B cell (primary cell): ENCODE data around the gene CD68. TPM values are rescaled to one million over a fixed set of nuclear protein-coding genes. Genes with fewer than 3 reads are reported as not detected.

Experiments
- ATAC-seq: fragments of 200-7000 bp; cut with Tn5 transposase; one replicate; pipeline ENCODE4 v1.10.0; 2021; ENCODE audit warnings: low read depth, mild to moderate bottlenecking, moderate number of reproducible peaks, moderate library complexity
- CTCF ChIA-PET: fragments of 350-600 bp; sonication (Branson Sonifier 250); formaldehyde crosslinking; loops from one replicate; lab custom pipeline; 2021; ENCODE audit warnings: antibody characterized with exemption, inconsistent platforms; lab: Charles Lee
- POLR2A ChIA-PET: fragments of 350-600 bp; sonication (Branson Sonifier 250); formaldehyde crosslinking; loops from one replicate; lab custom pipeline; 2021; ENCODE audit warnings: antibody characterized with exemption; lab: Charles Lee
- DNase-seq: peaks from one replicate; pipeline ENCODE4 v3.0.0; 2013
- H2AFZ ChIP-seq: 2 replicates; pipeline ENCODE4 v1.6.1; 2012; ENCODE audit warnings: mild to moderate bottlenecking, low read depth, low read length; ENCODE audit not compliant: insufficient read depth, poor library complexity, severe bottlenecking
- H3K27ac ChIP-seq, 2 donors: 1 replicate in 1 of 2; 2 replicates in 1 of 2; pipeline ENCODE4 v1.5.1; 2012 to 2013; ENCODE audit warnings: low read length in 2 of 2, mild to moderate bottlenecking in 2 of 2, moderate library complexity in 1 of 2
- H3K27me3 ChIP-seq, 4 experiments: fragments of 200-600 bp in 1 of 4; sonication (generic) in 1 of 4; replicated peaks in 1 of 4; 1 replicate in 2 of 4; 2 replicates in 2 of 4; pipeline versions ENCODE4 v1.6.1 to v1.7.0; 2013 to 2016; ENCODE audit warnings: low read length in 3 of 4, mild to moderate bottlenecking in 2 of 4, mixed read lengths in 1 of 4, moderate library complexity in 1 of 4; ENCODE audit not compliant: insufficient read depth in 4 of 4, control insufficient read depth in 3 of 4; ENCODE audit errors: control extremely low read depth in 1 of 4
- H3K36me3 ChIP-seq, 2 experiments: replicated peaks in 1 of 2; 1 replicate in 1 of 2; 2 replicates in 1 of 2; pipeline versions ENCODE4 v1.6.1 to v1.7.1; 2013; ENCODE audit warnings: low read length in 1 of 2; ENCODE audit not compliant: insufficient read depth in 2 of 2, control insufficient read depth in 1 of 2; ENCODE audit errors: control extremely low read depth in 1 of 2, extremely low read depth in 1 of 2
- H3K4me1 ChIP-seq, 2 donors: fragments of 200-600 bp in 1 of 2; sonication (generic) in 1 of 2; 1 replicate in 1 of 2; 2 replicates in 1 of 2; pipeline versions ENCODE4 v1.5.1 to v1.6.1; 2013 to 2017; ENCODE audit warnings: low read length in 2 of 2; ENCODE audit not compliant: control insufficient read depth in 2 of 2, insufficient read depth in 2 of 2
- H3K4me2 ChIP-seq: replicated peaks from 2 replicates; pipeline ENCODE3; 2012; ENCODE audit warnings: mild to moderate bottlenecking, low read depth, low read length; ENCODE audit not compliant: poor library complexity, severe bottlenecking
- H3K4me3 ChIP-seq, 5 experiments: fragments of 200-600 bp in 1 of 5; sonication (generic) in 1 of 5; 1 replicate in 3 of 5; 2 replicates in 2 of 5; pipeline versions ENCODE4 v1.5.1 to v1.7.0; 2011 to 2016; ENCODE audit warnings: low read length in 4 of 5, mild to moderate bottlenecking in 4 of 5, low read depth in 2 of 5, control low read depth in 1 of 5, moderate library complexity in 1 of 5; ENCODE audit not compliant: insufficient read depth in 1 of 5; ENCODE audit errors: control extremely low read depth in 1 of 5, extremely low read depth in 1 of 5
- H3K79me2 ChIP-seq: fragments of 200-600 bp; sonication (generic); one replicate; pipeline ENCODE4 v1.6.0; 2016; ENCODE audit warnings: low read length; ENCODE audit not compliant: control insufficient read depth, insufficient read depth
- H3K9ac ChIP-seq: fragments of 200-600 bp; sonication (generic); 2 replicates; pipeline ENCODE4 v1.6.1; 2017; ENCODE audit warnings: mild to moderate bottlenecking, low read length, moderate library complexity
- H3K9me3 ChIP-seq, 3 donors: one replicate each; pipeline versions ENCODE4 v1.6.1 to v1.7.1; 2013; ENCODE audit warnings: low read length in 2 of 3; ENCODE audit not compliant: control insufficient read depth in 2 of 3, insufficient read depth in 1 of 3; ENCODE audit errors: control extremely low read depth in 1 of 3
- H4K20me1 ChIP-seq: 2 replicates; pipeline ENCODE4 v1.6.0; 2012; ENCODE audit warnings: mild to moderate bottlenecking, low read length; ENCODE audit not compliant: insufficient read depth, control insufficient read depth, poor library complexity, severe bottlenecking
- H3K27ac Mint-ChIP-seq: one replicate; pipeline ENCODE4 v1.8.0; 2021; ENCODE audit warnings: mixed read lengths
- H3K27me3 Mint-ChIP-seq: one replicate; pipeline ENCODE4 v1.8.0; 2021; ENCODE audit warnings: mixed read lengths
- H3K4me1 Mint-ChIP-seq: one replicate; pipeline ENCODE4 v1.8.0; 2021; ENCODE audit warnings: mixed read lengths
- H3K4me3 Mint-ChIP-seq: one replicate; pipeline ENCODE4 v1.8.0; 2021; ENCODE audit warnings: mixed read lengths
- H3K9me3 Mint-ChIP-seq: one replicate; pipeline ENCODE4 v1.8.0; 2022; ENCODE audit warnings: mixed read lengths; ENCODE audit not compliant: insufficient read depth
- EZH2 ChIP-seq: IDR thresholded peaks from 2 replicates; pipeline ENCODE4 v1.6.1; 2012; ENCODE audit warnings: borderline replicate concordance, low read depth, mild to moderate bottlenecking, moderate library complexity, low read length; ENCODE audit not compliant: insufficient read depth, poor library complexity, severe bottlenecking
- WGBS: methylation state at CpG from one replicate; pipeline ENCODE4 v1.1.5; 2013; ENCODE audit warnings: missing lambda C conversion rate; ENCODE audit not compliant: insufficient coverage; 5-methylcytosine and 5-hydroxymethylcytosine counted together
- intact Hi-C: fragments of 100-400 bp; cut with micrococcal nuclease; formaldehyde crosslinking; loops from one replicate; pipeline ENCODE4 v1.10.0; 2022
- polyA plus RNA-seq: library from polyadenylated mRNA; depleted of rRNA; stranded (reverse); fragments of >200 nt; gene quantifications from 2 replicates; pipeline ENCODE4 v1.2.3, GENCODE V29; 2012
- total RNA-seq, 2 donors: library from RNA; stranded (reverse); fragments of 120-200 nt in 1 of 2; gene quantifications; 1 replicate in 1 of 2; 2 replicates in 1 of 2; pipeline versions ENCODE4 v1.2.3 to v1.2.4, GENCODE V29; 2013 to 2022
- TF ChIP-seq, protein P1 (sequence below): fragments of 200-600 bp; IDR thresholded peaks from one replicate; pipeline ENCODE4 v1.8.0; 2022; ENCODE audit warnings: antibody characterized with exemption, mild to moderate bottlenecking

Gene CD68
- total and polyA plus RNA-seq, 2 donors (not counting 1 experiment from before 2014, with no cell fraction given), result 3.9 to 12.9 TPM

- H3K27me3 Mint-ChIP-seq, result no peaks in the 10 kb centered on the region
- Histone ChIP-seq H3K4me1 (peaks cover 22 to 29% of the 10 kb centered on the region in 2 donors), H3K4me2 (peak overlapping the region; percentile 89), H3K9ac (peak overlapping the region; percentile 98), H3K9me3 (no peaks in the 10 kb centered on the region), H4K20me1 (peaks cover 50% of the 10 kb centered on the region), H3K27me3 (no peaks in the 10 kb centered on the region), H3K36me3 (peaks cover 20 to 62% of the 10 kb centered on the region in 2 experiments), H3K4me3 (peak overlapping the region; percentile 72 to 98 (median 93)), H3K79me2 (peaks cover 40% of the 10 kb centered on the region), H2AFZ (no peak overlapping the region), H3K27ac (peak overlapping the region; percentile 85 to 94)
- peak; percentile 100 for DNase-seq
- POLR2A ChIA-PET, result interaction anchor here (0.6 to 2.4 kb wide), 12 partner anchors 11 to 137 kb away, joined by 3 to 15 read pairs (median 4); partner anchors contain the start of genes MPDU1, POLR2A, SAT2 and SENP3
- under 1% methylated on average over 73 of the region's 73 CpGs for WGBS
- H3K27ac Mint-ChIP-seq, result peak overlapping the region; percentile 99
- TF ChIP-seq EZH2, result no peak
- TF ChIP-seq, protein P1, sequence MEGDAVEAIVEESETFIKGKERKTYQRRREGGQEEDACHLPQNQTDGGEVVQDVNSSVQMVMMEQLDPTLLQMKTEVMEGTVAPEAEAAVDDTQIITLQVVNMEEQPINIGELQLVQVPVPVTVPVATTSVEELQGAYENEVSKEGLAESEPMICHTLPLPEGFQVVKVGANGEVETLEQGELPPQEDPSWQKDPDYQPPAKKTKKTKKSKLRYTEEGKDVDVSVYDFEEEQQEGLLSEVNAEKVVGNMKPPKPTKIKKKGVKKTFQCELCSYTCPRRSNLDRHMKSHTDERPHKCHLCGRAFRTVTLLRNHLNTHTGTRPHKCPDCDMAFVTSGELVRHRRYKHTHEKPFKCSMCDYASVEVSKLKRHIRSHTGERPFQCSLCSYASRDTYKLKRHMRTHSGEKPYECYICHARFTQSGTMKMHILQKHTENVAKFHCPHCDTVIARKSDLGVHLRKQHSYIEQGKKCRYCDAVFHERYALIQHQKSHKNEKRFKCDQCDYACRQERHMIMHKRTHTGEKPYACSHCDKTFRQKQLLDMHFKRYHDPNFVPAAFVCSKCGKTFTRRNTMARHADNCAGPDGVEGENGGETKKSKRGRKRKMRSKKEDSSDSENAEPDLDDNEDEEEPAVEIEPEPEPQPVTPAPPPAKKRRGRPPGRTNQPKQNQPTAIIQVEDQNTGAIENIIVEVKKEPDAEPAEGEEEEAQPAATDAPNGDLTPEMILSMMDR, result no peak
- no peaks in the 10 kb centered on the region for H3K9me3 Mint-ChIP-seq
- ATAC-seq, result peak; percentile 83
- intact Hi-C loops, result loop anchor here (1.0 to 10.0 kb wide), 13 partner anchors 11 to 558 kb away; partner anchors contain the start of genes CYB5D1, EIF5A, ELP5 and MPDU1
- CTCF ChIA-PET, result interaction anchor here (1.0 to 4.9 kb wide), 6 partner anchors 12 to 137 kb away, joined by 3 to 21 read pairs (median 8); partner anchors contain the start of genes FXR2, MPDU1 and SENP3
- H3K4me3 Mint-ChIP-seq, result peak overlapping the region; percentile 94
- peaks cover 52% of the 10 kb centered on the region for H3K4me1 Mint-ChIP-seq
Observed at GRCh38 chr17:7572588-7573323, 6.7 kb upstream of the CD68 start.
